ENCODE data around the gene NDUFB10.
A peak's percentile ranks its signal among the peaks of the same experiment; 100 is the strongest.

NDUFB10 gene

DNA sequence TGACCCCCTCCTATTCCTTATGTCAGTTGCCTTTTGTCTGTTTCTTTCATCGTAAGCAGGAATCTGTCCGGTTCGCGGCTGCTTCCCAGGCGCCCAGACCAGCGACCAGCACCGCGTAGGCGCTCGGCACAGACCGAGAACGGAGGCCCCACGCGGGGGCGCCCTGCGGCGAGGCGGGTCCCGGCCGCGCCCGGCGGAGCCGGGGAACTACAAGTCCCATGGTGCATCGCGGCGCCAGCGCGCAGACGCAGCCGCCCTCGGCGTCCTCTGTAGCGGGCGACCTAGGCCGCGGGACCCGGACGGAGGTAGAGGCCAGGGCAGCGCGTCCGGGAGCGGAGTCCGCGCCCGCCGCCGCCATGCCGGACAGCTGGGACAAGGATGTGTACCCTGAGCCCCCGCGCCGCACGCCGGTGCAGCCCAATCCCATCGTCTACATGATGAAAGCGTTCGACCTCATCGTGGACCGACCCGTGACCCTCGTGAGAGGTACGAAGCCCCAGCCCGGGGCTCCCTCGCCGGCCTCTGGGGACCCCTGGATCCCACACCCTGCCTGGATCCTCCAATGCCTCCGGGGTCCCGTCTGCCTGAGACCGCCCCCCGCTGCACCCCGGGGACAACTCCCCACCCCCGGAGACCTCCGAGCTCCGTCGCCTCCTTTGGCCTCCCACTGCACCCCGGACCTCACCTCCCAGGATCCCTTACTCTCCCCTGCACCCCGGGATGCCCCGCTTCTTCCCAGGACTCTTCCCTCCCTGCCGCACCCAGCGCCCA, at the start of gene NDUFB10:
Gene NDUFB10 (plus strand): TSS at position 270 of the 771 bp plus-strand sequence. CDS start 87 bp downstream, at position 357.
- Mint-ChIP-seq H3K27me3 (ENCODE audit: low read depth) (no peaks in the 10 kb centered on the region), H3K4me3 (peak within 1 kb of the TSS; percentile 98), H3K36me3 (ENCODE audit: low read depth) (peaks cover 37% of the 10 kb centered on the region), H3K4me1 (ENCODE audit: low read depth) (peaks cover 23% of the 10 kb centered on the region), H3K27ac (peak within 1 kb of the TSS; percentile 94), H3K9me3 (no peaks in the 10 kb centered on the region)
- DNase-seq (ENCODE audit: low spot score), result peak; percentile 93

DNA sequence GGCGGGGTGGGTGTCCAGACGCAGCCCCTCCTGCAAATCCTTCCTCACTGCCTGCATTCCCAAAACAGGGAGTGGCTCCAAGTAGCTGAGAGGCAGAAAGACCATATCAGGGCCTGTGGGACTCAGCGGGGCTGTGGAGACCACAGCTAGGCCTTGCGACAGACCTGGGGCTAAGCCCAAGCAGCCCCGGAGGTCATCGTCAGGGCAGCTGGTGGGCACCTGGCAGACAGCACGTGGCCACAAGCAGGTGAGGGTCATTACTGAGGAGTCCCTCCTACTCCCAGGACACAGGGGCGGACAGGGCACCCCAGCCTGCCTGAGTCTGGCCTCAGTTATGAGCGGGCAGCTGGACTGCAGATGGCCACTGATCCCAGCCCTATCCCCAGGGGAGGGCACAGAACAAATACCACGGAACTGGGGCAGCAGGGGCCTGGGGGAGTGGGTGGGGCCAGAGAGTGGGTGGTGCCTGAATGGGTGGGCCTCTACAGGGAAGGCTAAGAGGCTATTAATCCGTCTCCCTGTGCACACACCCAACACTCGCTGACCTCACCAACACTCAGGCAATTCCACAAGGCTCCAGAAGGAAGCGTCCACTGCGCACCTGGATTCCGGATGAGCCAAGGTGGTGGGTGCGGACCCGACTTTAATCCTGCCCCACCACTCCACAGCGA, 49.6 kb upstream of the NDUFB10 start:
- no peak overlapping the region for H3K4me3 Mint-ChIP-seq
- no peaks in the 10 kb centered on the region for H3K36me3 Mint-ChIP-seq (ENCODE audit: low read depth)
- H3K27ac Mint-ChIP-seq, result no peak overlapping the region
- H3K9me3 Mint-ChIP-seq, result no peaks in the 10 kb centered on the region
- DNase-seq (ENCODE audit: low spot score), result no peak
- peaks cover 12% of the 10 kb centered on the region for H3K27me3 Mint-ChIP-seq (ENCODE audit: low read depth)
- H3K4me1 Mint-ChIP-seq (ENCODE audit: low read depth), result no peaks in the 10 kb centered on the region

DNA sequence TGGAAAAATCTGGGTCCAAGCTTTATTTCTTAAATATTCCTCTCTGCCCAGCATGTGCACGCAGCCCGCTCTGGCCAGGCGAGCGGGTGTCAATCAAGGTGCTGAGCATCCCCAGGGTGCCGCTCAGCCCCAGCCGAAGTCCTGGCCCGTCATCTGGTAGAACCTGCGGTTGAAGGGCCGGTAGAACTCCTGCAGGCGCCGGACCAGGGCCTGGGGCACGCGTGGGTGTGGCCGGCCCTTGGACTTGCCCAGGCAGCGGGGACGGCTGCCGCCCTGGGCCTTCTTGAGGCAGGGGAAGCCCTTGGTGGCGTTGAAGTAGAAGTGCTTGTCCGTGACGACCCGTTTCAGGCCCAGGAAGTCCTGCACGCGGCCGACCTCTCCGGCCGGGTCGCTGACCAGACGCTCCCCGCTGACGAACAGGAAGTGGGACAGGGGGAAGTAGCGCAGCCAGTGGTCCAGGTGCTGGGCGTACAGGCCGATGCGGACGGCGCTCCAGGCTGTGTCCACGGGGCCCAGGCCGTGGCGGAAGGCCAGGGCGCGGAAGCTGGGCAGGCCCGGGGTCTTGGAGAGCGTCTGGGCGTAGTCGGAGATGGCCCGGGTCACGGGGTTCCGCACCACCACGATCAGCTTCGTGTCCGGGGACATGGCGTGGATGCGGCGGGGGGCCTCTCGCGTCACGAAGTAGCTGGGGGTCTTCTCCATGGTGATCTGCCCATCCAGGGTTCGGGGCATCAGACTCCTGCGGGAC, 47.7 kb upstream of the NDUFB10 start:
- Mint-ChIP-seq H3K27ac (no peak overlapping the region), H3K27me3 (ENCODE audit: low read depth) (peaks cover 24% of the 10 kb centered on the region), H3K4me1 (ENCODE audit: low read depth) (no peaks in the 10 kb centered on the region), H3K4me3 (no peak overlapping the region), H3K36me3 (ENCODE audit: low read depth) (no peaks in the 10 kb centered on the region), H3K9me3 (no peaks in the 10 kb centered on the region)
- DNase-seq (ENCODE audit: low spot score), result no peak

DNA sequence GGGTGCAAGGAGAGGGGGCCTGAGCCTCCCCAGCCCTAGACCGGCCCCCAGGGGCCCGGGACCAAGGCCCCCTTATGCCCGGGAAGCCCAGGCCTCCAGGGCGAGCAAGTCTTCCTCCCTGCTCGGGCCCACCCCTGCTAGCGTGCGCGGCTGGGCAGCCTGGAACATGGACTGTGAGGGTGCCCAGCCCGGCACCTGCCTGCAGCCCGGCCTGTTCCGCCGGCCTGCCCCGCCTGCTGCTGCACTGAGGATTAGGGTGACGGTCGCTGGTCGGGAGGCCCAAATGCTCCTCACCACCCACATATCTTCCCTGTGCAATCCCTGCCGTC, 47.2 kb upstream of the NDUFB10 start:
- no peaks in the 10 kb centered on the region for H3K4me1 Mint-ChIP-seq (ENCODE audit: low read depth)
- DNase-seq (ENCODE audit: low spot score), result no peak
- no peak overlapping the region for H3K27ac Mint-ChIP-seq
- H3K36me3 Mint-ChIP-seq (ENCODE audit: low read depth), result no peaks in the 10 kb centered on the region
- no peak overlapping the region for H3K4me3 Mint-ChIP-seq
- peaks cover 30% of the 10 kb centered on the region for H3K27me3 Mint-ChIP-seq (ENCODE audit: low read depth)
- no peaks in the 10 kb centered on the region for H3K9me3 Mint-ChIP-seq

DNA sequence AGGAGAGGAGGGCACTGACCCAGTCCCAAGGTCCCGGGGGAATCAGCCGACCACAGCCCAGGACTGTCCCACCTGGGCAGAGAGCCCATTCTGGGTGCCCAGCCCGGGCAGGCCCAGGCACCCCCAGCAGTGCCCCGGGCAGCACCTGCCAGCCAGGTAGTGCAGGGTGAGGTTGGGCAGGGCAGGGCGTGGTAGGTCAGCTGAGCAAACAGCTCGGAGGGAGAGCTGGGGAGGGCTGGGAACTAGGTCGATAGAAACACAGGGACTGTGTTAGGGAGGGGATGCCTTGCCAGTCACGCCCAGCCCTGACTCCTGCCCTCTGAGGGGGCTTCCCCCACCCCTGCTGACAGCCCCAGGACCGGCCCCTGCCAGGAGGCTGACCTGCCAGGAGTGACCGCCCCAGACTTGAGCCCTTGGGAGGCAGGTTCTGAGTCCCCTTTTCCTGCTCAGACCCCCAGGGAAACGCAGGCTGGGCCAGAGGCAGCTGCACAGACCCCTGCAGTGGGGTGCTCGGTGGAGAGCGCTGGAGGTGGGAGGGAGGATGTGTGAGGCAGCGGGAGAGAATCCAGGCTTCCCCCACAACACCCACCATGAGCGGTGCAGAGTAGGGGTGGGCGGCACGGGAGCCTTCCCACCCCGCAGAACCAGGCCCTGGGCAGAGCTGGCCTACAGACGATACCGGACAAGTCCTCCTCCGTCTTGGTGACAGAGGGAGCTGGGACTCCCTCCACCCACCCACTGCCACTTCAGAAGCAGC, 45.8 kb upstream of the NDUFB10 start:
- Mint-ChIP-seq H3K36me3 (ENCODE audit: low read depth) (no peaks in the 10 kb centered on the region), H3K27ac (no peak overlapping the region), H3K4me1 (ENCODE audit: low read depth) (no peaks in the 10 kb centered on the region), H3K27me3 (ENCODE audit: low read depth) (peaks cover 29% of the 10 kb centered on the region), H3K4me3 (no peak overlapping the region), H3K9me3 (no peaks in the 10 kb centered on the region)
- no peak for DNase-seq (ENCODE audit: low spot score)

DNA sequence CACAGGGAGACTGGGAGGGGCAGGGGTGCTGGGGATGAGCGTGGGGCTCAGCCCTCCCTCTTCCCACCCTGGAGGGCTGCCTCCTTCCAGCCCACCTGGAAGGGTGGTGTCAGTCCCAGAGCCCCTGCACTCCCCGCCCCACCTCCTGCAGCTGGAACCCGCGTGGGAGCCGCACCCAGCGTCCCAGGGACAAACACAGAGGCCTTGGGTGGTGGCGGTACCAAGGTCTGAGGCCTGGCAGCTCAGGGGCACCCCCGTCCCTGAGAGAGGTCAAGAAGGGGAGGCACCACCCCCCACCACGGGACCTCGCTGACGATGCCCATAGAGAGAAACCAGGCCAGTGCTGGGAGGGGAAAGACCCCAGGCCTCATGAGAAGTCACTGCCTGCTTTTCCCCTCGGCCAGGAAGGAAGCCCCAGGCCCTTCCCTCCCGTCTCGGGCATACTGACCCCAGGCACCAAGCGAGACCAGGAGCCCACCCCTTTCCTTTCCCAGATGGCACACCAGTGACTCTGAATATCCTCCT, 45.2 kb upstream of the NDUFB10 start:
- Mint-ChIP-seq H3K4me3 (no peak overlapping the region), H3K27ac (no peak overlapping the region), H3K9me3 (no peaks in the 10 kb centered on the region), H3K36me3 (ENCODE audit: low read depth) (no peaks in the 10 kb centered on the region), H3K4me1 (ENCODE audit: low read depth) (no peaks in the 10 kb centered on the region), H3K27me3 (ENCODE audit: low read depth) (peaks cover 30% of the 10 kb centered on the region)
- no peak for DNase-seq (ENCODE audit: low spot score)

DNA sequence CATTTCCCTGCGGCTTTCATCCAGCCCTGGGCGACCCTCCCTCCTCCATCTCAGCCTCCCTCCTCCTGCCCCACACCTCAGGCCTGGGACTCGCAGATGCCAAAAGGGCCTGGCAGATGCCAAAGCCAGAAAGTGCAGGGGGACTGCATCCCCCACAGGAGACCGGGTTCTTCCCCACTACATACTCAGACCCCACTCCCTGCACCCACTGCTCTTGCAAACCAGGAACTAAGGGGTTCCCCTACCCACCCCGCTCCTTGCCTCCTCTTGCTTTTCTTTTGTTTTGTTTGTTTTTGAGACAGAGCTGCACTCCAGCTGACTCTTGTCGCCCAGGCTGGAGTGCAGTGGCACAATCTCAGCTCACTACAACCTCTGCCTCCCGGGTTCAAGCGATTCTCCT, 44.4 kb upstream of the NDUFB10 start:
- Mint-ChIP-seq H3K27ac (no peak overlapping the region), H3K27me3 (ENCODE audit: low read depth) (peaks cover 32% of the 10 kb centered on the region), H3K4me3 (no peak overlapping the region), H3K36me3 (ENCODE audit: low read depth) (no peaks in the 10 kb centered on the region), H3K9me3 (no peaks in the 10 kb centered on the region), H3K4me1 (ENCODE audit: low read depth) (no peaks in the 10 kb centered on the region)
- no peak for DNase-seq (ENCODE audit: low spot score)

DNA sequence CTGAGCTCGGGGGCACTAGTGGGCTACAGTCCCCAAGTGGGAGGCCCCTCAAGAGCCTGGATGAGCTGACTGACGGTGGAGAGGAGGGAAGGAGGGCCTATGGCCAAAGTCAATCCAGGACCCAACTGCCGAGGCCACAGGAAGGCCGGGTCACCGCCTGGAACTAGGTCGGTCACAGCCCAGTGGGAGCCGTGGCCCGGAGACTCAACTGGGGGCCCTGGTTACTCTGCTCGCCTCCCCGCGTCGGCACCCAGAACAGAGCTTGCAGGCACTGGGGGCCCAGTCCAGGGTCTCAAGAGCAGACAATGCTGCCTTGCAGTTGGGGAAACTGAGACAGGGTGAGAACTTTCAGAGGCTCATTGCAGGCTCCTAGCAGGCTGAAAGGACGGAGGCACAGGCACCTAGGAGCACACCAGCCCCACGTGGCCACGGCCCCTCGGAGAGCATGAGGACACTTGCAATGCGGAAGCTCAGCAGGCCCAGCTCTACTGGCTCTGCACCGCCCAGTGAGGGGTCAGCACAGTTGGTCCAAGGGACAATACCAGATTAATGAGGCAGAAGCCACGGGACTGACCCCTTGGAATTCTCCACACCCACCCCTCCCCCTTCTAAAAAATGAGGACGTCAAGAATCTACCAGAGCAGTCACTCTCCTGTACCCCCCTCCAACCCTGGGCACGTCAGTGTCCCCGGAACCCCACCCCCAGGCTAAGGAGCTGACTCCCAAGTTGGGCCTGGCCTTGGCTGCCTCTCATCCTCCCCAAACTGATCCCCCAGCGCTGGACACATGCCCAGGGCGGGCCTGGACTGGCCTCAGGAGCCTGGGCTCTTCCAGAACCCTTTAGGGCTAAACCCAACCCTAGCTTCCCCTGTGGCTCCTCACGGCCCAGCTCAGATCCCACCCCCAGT, 43.4 kb upstream of the NDUFB10 start:
- DNase-seq (ENCODE audit: low spot score), result no peak
- H3K36me3 Mint-ChIP-seq (ENCODE audit: low read depth), result no peaks in the 10 kb centered on the region
- H3K27ac Mint-ChIP-seq, result no peak overlapping the region
- H3K9me3 Mint-ChIP-seq, result no peaks in the 10 kb centered on the region
- H3K4me3 Mint-ChIP-seq, result no peak overlapping the region
- H3K4me1 Mint-ChIP-seq (ENCODE audit: low read depth), result no peaks in the 10 kb centered on the region
- peaks cover 41% of the 10 kb centered on the region for H3K27me3 Mint-ChIP-seq (ENCODE audit: low read depth)

DNA sequence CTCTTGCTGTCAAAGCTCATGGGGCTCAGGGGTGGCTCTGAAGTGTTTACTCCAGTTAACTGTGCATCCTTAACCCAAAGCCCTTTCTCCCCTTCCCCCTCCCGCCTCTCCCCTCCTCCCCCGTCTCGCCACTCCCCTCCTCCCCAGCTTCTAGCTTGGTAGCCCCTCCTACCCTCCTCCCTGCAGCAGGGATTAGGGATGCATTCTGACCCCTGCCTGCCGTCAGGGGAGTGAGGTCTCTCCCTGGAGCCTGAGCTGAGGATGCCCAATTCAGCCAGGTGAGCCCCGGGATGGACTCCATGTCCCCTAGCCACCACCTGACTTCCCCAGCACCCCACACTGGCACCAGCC, 42.7 kb upstream of the NDUFB10 start:
- Mint-ChIP-seq H3K9me3 (no peaks in the 10 kb centered on the region), H3K27me3 (ENCODE audit: low read depth) (peaks cover 47% of the 10 kb centered on the region), H3K36me3 (ENCODE audit: low read depth) (no peaks in the 10 kb centered on the region), H3K27ac (no peak overlapping the region), H3K4me1 (ENCODE audit: low read depth) (no peaks in the 10 kb centered on the region), H3K4me3 (no peak overlapping the region)
- no peak for DNase-seq (ENCODE audit: low spot score)

DNA sequence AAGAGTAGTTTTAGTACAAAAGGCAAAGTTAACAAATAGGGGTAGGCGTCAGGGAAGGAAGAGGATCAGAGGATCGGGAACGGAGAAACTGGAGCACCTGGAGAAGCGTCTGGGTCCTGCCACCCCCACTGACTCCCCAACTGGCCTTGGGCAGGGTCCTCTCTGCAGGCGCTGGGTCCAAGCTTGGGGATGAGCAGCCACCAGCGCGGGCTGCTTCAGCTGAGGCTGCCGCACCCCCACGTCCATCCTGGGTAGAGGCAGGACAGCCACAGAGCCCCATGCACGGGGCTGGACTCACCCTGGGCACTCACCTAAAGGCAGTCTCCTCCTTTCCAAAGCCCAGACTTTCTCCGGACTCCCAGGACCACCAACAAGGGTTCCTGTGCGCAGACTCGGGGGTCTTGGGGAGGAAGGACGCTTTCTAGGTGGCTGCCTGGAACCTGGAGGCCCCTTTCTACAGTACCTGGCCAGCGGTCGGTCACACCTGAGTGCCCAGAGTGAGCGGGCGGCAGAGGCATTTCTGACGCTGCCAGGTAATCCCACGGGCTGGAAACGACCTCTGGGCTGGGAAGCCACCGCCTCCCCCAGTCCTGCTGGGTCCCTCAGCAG, 42.2 kb upstream of the NDUFB10 start:
- no peaks in the 10 kb centered on the region for H3K4me1 Mint-ChIP-seq (ENCODE audit: low read depth)
- H3K27me3 Mint-ChIP-seq (ENCODE audit: low read depth), result peaks cover 51% of the 10 kb centered on the region
- DNase-seq (ENCODE audit: low spot score), result no peak
- H3K9me3 Mint-ChIP-seq, result no peaks in the 10 kb centered on the region
- H3K4me3 Mint-ChIP-seq, result no peak overlapping the region
- H3K27ac Mint-ChIP-seq, result no peak overlapping the region
- H3K36me3 Mint-ChIP-seq (ENCODE audit: low read depth), result no peaks in the 10 kb centered on the region

DNA sequence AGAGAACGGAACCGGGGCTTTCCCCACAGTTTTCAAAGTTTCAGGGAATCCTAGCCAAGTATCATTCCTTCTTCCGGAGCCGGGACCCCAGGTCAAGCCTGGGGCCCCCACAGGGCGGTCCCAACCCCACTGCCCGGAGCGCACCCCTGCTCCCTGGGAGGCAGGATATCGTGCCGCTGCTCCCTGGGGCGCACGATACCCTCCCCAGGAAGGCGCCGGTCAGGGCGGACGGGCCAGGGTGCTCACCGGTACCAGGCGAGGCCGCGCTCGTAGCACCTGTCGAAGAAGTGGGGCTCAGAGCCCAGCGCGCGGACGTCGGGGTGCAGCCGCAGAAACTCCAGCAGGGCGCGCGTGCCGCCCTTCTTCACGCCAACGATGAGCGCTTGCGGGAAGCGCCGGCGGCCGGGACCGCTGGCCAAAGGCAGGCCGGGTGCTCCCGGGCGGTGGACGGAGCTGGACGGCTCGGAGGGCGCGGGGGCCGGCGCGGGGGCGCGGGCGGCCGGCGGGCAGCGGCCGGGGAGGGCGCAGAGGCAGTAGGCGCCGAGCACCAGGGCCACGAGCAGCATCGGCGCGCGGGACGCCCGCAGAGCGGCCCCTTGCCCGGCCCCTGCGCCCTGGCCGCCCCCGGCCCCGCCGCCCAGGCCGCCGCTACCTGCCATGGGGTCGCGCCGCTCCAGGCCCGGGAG, 41.5 kb upstream of the NDUFB10 start:
- no peak overlapping the region for H3K4me3 Mint-ChIP-seq
- no peaks in the 10 kb centered on the region for H3K9me3 Mint-ChIP-seq
- peaks cover 56% of the 10 kb centered on the region for H3K27me3 Mint-ChIP-seq (ENCODE audit: low read depth)

More for the DNA sequence above, 41.5 kb upstream of the NDUFB10 start:
- Mint-ChIP-seq H3K36me3 (ENCODE audit: low read depth) (no peaks in the 10 kb centered on the region), H3K27ac (no peak overlapping the region), H3K4me1 (ENCODE audit: low read depth) (no peaks in the 10 kb centered on the region)
- no peak for DNase-seq (ENCODE audit: low spot score)

Data from T-helper 2 cell treated with Interferon-gamma antibody and Interleukin-4, amounts not matched to agents 5 μg/mL and 100 μg/mL, for 36 hours (primary cell).